Esophagus squamous epithelium (tissue), 5 donors: ENCODE measurements around the gene GABRG3. TPM values are rescaled to one million over a fixed set of nuclear protein-coding genes. Genes with fewer than 3 reads are reported as not detected.

Source experiments
- DNase-seq: peaks from one replicate; lab custom pipeline; 2025; lab: John Stamatoyannopoulos, UW
- H3K27ac ChIP-seq, 4 donors: fragments of 200-600 bp; sonication (generic); one replicate each; pipeline ENCODE4 v1.5.1; 2016 to 2019; ENCODE audit warnings: mild to moderate bottlenecking in 1 of 4
- H3K27me3 ChIP-seq, 4 donors: fragments of 200-600 bp; sonication (generic); 1 replicate in 3 of 4; 2 replicates in 1 of 4; pipeline versions ENCODE4 v1.5.1 to v1.6.0; 2017 to 2021; ENCODE audit warnings: antibody characterized with exemption in 1 of 4
- H3K36me3 ChIP-seq, 3 donors: fragments of 200-600 bp; sonication (generic); one replicate each; pipeline ENCODE4 v1.5.1; 2016 to 2019
- H3K4me1 ChIP-seq, 3 donors: fragments of 200-600 bp; sonication (generic); one replicate each; pipeline ENCODE4 v1.5.1; 2017 to 2019
- H3K4me3 ChIP-seq, 4 donors: fragments of 200-600 bp; sonication (generic); 1 replicate in 3 of 4; 2 replicates in 1 of 4; pipeline ENCODE4 v1.5.1; 2016 to 2019; ENCODE audit warnings: mild to moderate bottlenecking in 2 of 4, moderate library complexity in 1 of 4
- H3K9me3 ChIP-seq, 3 donors: fragments of 200-600 bp; sonication (generic); one replicate each; pipeline ENCODE4 v1.5.1; 2016 to 2019
- CTCF ChIP-seq, 6 experiments: fragments of 450-650 bp in 4 of 6; fragments of 200-600 bp in 2 of 6; sonication (generic) in 2 of 6; IDR thresholded peaks; one replicate each; pipeline ENCODE4 v1.5.1; 2016 to 2019; ENCODE audit warnings: antibody characterized with exemption in 6 of 6, mild to moderate bottlenecking in 4 of 6, moderate library complexity in 4 of 6
- POLR2A ChIP-seq, 4 donors: fragments of 450-650 bp; IDR thresholded peaks; one replicate each; pipeline ENCODE4 v1.6.1; 2017; ENCODE audit warnings: antibody characterized with exemption in 4 of 4, mild to moderate bottlenecking in 4 of 4, moderate library complexity in 3 of 4
- WGBS, 2 donors: methylation state at CpG; one replicate each; pipeline ENCODE4 v1.1.5; 2018; 5-methylcytosine and 5-hydroxymethylcytosine counted together
- intact Hi-C: fragments of 100-400 bp; cut with DNase I; formaldehyde crosslinking; loops from one replicate; pipeline ENCODE4 v1.15.0; 2022
- total RNA-seq, 4 donors: library from RNA; depleted of rRNA; stranded (reverse); fragments of >200 nt; gene quantifications; one replicate each; pipeline ENCODE4 v1.1.0, GENCODE V29; 2016
- donor health status: DM: yes; HTN: yes; CAD: no.

The GABRG3 gene
- total RNA-seq, 4 donors from 2014 or later, result 0.04 to 0.08 TPM; not detected in 2

- no peaks in the 10 kb centered on the region for H3K36me3 ChIP-seq
- no peak overlapping the region for H3K4me3 ChIP-seq
- H3K4me1 ChIP-seq, result peaks cover 5 to 19% (median 7%) of the 10 kb centered on the region in 3 donors
- H3K9me3 ChIP-seq, result no peaks in the 10 kb centered on the region
- intact Hi-C loops, result no loop called here
- no peak for DNase-seq
- H3K27ac ChIP-seq, result no peak overlapping the region
- H3K27me3 ChIP-seq, result no peaks in the 10 kb centered on the region
- TF ChIP-seq CTCF (IDR thresholded peaks at IDR 0.05) (no peak), POLR2A (IDR thresholded peaks at IDR 0.05) (no peak)
- WGBS, 2 donors, result 95 to 96% methylated on average over 4 of the region's 4 CpGs
Measured at GRCh38 chr15:27475395-27475794, 504.4 kb downstream of the GABRG3 start.

DNA sequence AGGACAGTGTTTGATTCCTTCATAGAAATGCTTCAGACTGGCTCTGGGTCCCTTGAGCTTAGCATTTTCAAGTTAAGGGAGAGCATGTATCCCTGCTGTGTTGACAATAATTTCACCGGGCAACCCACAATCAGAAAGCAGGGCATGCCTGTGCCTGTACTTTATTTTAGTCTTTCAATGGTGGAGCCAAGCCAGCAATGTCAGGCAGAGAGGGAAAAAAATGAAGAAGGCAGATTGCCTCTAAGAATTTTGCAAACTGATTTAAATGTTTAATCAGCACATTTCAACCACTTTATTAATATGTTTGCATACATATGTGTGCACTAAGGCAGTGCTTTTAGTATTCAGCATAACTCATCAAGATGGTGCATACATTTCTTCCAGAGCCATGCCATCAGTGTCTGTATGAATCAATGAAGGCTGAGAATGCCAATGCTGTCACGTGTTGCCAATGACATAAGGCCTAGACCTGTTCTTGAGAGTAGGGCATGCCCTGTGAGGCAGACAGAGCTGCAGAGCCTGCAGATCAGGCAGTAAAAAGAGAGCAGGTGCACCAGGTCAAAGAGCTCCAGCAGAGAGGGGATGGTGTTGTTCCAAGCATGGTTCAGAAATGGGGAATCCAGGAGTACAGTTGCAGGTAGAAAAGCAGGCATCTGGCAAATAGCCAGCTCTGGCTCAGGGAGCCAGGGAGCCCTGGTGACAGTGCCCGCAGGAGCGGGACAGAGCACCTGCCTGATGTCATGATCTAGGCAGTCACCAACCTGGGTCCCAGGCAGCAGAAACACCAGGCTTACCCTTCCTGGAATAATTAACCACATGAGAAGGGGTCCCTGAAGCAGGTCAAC is 508.5 kb downstream of the GABRG3 start:
- H3K27ac ChIP-seq, result peak overlapping the region in 3 of 4 donors; percentile 63 to 71 (median 68)
- 27 to 32% methylated on average over 3 to 4 of the region's 4 CpGs for WGBS, 2 donors

GRCh38 chr15:27480141-27480530 is 509.2 kb downstream of the GABRG3 start:
- Histone ChIP-seq H3K4me3 (no peak overlapping the region), H3K9me3 (no peaks in the 10 kb centered on the region), H3K27me3 (no peaks in the 10 kb centered on the region), H3K36me3 (no peaks in the 10 kb centered on the region), H3K4me1 (peaks cover 5 to 22% (median 7%) of the 10 kb centered on the region in 3 donors), H3K27ac (peak overlapping the region in 3 of 4 donors; percentile 48 to 71 (median 68))
- no peak for TF ChIP-seq POLR2A (IDR thresholded peaks at IDR 0.05)
- TF ChIP-seq CTCF (IDR thresholded peaks at IDR 0.05), result no peak
- intact Hi-C loops, result no loop called here
- 75 to 79% methylated on average over 5 of the region's 5 CpGs for WGBS, 2 donors
- no peak for DNase-seq

More for the DNA sequence above, 508.5 kb downstream of the GABRG3 start:
- no peaks in the 10 kb centered on the region for H3K36me3 ChIP-seq
- intact Hi-C loops, result no loop called here
- TF ChIP-seq POLR2A (IDR thresholded peaks at IDR 0.05), result no peak
- TF ChIP-seq CTCF (IDR thresholded peaks at IDR 0.05), result no peak
- no peak for DNase-seq
- H3K4me1 ChIP-seq, result peaks cover 5 to 22% (median 7%) of the 10 kb centered on the region in 3 donors
- H3K4me3 ChIP-seq, result no peak overlapping the region
- no peaks in the 10 kb centered on the region for H3K27me3 ChIP-seq
- H3K9me3 ChIP-seq, result no peaks in the 10 kb centered on the region

DNA sequence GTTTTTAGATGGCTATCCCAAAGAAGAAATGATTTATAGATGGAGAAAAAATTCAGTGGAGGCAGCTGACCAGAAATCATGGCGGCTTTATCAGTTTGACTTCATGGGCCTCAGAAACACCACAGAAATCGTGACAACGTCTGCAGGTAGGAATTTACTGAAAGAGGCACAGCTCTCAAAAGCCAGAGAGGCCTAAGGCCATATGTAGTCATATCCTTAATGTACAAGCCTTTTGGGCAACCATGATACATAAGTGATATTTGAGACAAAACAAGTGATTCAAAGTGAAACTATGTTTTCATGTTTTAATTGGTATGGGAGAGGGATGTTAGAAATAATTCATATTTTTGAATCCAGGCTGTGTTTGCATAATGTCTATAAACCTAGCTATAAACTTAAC is 509.7 kb downstream of the GABRG3 start:
- no peaks in the 10 kb centered on the region for H3K27me3 ChIP-seq
- peaks cover 5 to 22% (median 7%) of the 10 kb centered on the region in 3 donors for H3K4me1 ChIP-seq
- no peak for DNase-seq
- no peak overlapping the region for H3K4me3 ChIP-seq
- H3K36me3 ChIP-seq, result no peaks in the 10 kb centered on the region
- intact Hi-C loops, result no loop called here
- no peaks in the 10 kb centered on the region for H3K9me3 ChIP-seq
- WGBS, 2 donors, result 68 to 69% methylated on average over 3 of the region's 3 CpGs
- no peak overlapping the region for H3K27ac ChIP-seq
- TF ChIP-seq POLR2A (IDR thresholded peaks at IDR 0.05) (no peak), CTCF (IDR thresholded peaks at IDR 0.05) (no peak)

DNA sequence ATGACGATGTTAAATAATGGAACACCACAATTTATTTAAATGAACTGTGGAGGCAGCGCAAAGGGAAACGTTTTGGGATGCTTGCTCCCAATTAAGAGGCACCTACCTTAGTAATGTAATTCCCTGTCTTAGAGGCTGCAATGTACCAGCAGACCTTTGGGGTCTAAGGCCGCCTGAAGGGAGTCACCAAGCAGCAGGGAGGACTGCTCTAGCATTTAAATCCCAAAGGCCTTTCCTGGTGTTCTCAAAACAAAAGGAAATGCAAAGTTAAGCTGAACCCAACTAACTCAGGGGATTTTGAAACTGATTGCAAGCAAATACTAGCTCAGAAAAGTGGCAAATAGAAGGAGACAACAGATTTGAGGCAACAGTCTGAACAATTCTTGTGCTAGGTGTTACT is 510.8 kb downstream of the GABRG3 start:
- TF ChIP-seq CTCF (IDR thresholded peaks at IDR 0.05), result no peak
- no peak for TF ChIP-seq POLR2A (IDR thresholded peaks at IDR 0.05)
- intact Hi-C loops, result no loop called here
- Histone ChIP-seq H3K4me1 (peaks cover 5 to 27% (median 7%) of the 10 kb centered on the region in 3 donors), H3K9me3 (no peaks in the 10 kb centered on the region), H3K4me3 (no peak overlapping the region), H3K36me3 (no peaks in the 10 kb centered on the region), H3K27me3 (no peaks in the 10 kb centered on the region), H3K27ac (no peak overlapping the region)
- no peak for DNase-seq
- 66 to 78% methylated on average over 4 of the region's 4 CpGs for WGBS, 2 donors
